Left lung (tissue), 10 donors: ENCODE results near the gene ASCL5. TPM values are rescaled to one million over a fixed set of nuclear protein-coding genes. Genes with fewer than 3 reads are reported as not detected.

ENCODE experiments used
- ATAC-seq: fragments of 200-7000 bp; cut with Tn5 transposase; one replicate; pipeline ENCODE4 v1.9.1; 2020; ENCODE audit warnings: moderate library complexity
- DNase-seq, 4 donors: peaks; one replicate each; pipeline ENCODE4 v3.0.0-alpha.2; 2013 to 2020
- H3K27ac ChIP-seq, 2 donors: fragments of 200-600 bp; sonication (generic) in 1 of 2; one replicate each; pipeline versions ENCODE4 v1.5.0 to v1.8.0; 2020 to 2021
- H3K27me3 ChIP-seq, 2 donors: fragments of 200-600 bp; sonication (generic) in 1 of 2; one replicate each; pipeline versions ENCODE4 v1.5.0 to v1.8.0; 2020 to 2021
- H3K36me3 ChIP-seq, 2 donors: fragments of 200-600 bp; sonication (generic) in 1 of 2; one replicate each; pipeline versions ENCODE4 v1.5.0 to v1.8.0; 2020 to 2021
- H3K4me1 ChIP-seq, 2 donors: fragments of 200-600 bp; one replicate each; pipeline ENCODE4 v1.8.0; 2021
- H3K4me3 ChIP-seq, 2 donors: fragments of 200-600 bp; sonication (generic) in 1 of 2; one replicate each; pipeline versions ENCODE4 v1.5.0 to v1.8.0; 2020 to 2021; ENCODE audit warnings: mild to moderate bottlenecking in 1 of 2
- H3K9me3 ChIP-seq, 2 donors: fragments of 200-600 bp; sonication (generic) in 1 of 2; one replicate each; pipeline versions ENCODE4 v1.5.0 to v1.8.0; 2020 to 2021
- CTCF ChIP-seq, 2 donors: fragments of 200-600 bp; sonication (generic) in 1 of 2; IDR thresholded peaks; one replicate each; pipeline versions ENCODE4 v1.5.0 to v1.8.0; 2021; ENCODE audit warnings: antibody characterized with exemption in 2 of 2
- intact Hi-C, 2 donors: fragments of 100-400 bp; cut with DNase I; formaldehyde crosslinking; loops; one replicate each; pipeline versions ENCODE4 v1.11.2 to v1.14.2; 2022
- polyA plus RNA-seq, 6 donors: library from polyadenylated mRNA; unstranded; fragments of 120-200 nt; gene quantifications; one replicate each; pipeline ENCODE4 v1.2.1, GENCODE V29; 2013; ENCODE audit not compliant: insufficient read length in 6 of 6
- total RNA-seq, 2 donors: library from RNA; stranded (reverse); fragmentation: NEBNext Ultra II Directional; extraction: Animal tissue kit (Norgen Biotek cat#: 25700); gene quantifications; one replicate each; pipeline ENCODE4 v1.2.1, GENCODE V29; 2021
- donor health status: DM: no; HTN: yes; CAD: no.
- donor health status: DM: no; HTN: no; CAD: no.

ASCL5 gene
- total and polyA plus RNA-seq, 8 donors: 0.21 to 1.0 (median 0.58) TPM

DNA sequence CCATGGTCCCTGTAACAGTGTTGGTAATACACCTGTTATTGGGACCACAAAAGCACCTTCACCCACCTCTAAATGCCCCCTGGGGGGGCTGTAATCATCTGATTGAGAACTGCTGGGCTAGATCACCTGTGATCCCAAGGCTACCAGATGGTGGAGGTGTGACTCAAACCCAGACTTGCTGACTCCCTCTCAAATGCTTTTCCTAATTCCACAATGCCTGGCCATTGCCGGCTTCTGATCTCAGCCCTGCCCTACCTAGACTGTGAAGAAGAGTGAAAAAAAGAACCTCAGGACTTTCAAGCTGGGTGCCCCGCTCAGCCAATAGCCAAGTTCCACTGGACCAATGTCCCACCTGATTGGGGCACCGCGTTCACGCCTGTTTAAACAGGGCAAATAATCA is 17.7 kb upstream of the ASCL5 start:
- no peaks in the 10 kb centered on the region for H3K27me3 ChIP-seq
- DNase-seq: no peak
- no peaks in the 10 kb centered on the region for H3K4me1 ChIP-seq
- H3K36me3 ChIP-seq: peaks cover 0 to 88% of the 10 kb centered on the region in 2 donors
- H3K27ac ChIP-seq: no peak overlapping the region
- H3K4me3 ChIP-seq: no peak overlapping the region
- ATAC-seq: no peak
- no peak for TF ChIP-seq CTCF (IDR thresholded peaks at IDR 0.05)
- H3K9me3 ChIP-seq: no peaks in the 10 kb centered on the region
- intact Hi-C loops: no loop called here

- H3K36me3 ChIP-seq: peaks cover 0 to 95% of the 10 kb centered on the region in 2 donors
- no peaks in the 10 kb centered on the region for H3K4me1 ChIP-seq
- no peaks in the 10 kb centered on the region for H3K9me3 ChIP-seq
- no peak for TF ChIP-seq CTCF (IDR thresholded peaks at IDR 0.05)
- DNase-seq (no peak), ATAC-seq (no peak)
- H3K27ac ChIP-seq: no peak overlapping the region
- no peak overlapping the region for H3K4me3 ChIP-seq
- intact Hi-C loops: no loop called here
- H3K27me3 ChIP-seq: no peaks in the 10 kb centered on the region
Measured at GRCh38 chr1:201143726-201144635, 17.0 kb upstream of the ASCL5 start.

- DNase-seq (no peak), ATAC-seq (no peak)
- Histone ChIP-seq H3K4me3 (no peak overlapping the region), H3K36me3 (peaks cover 0 to 91% of the 10 kb centered on the region in 2 donors), H3K9me3 (no peaks in the 10 kb centered on the region), H3K4me1 (no peaks in the 10 kb centered on the region), H3K27me3 (no peaks in the 10 kb centered on the region), H3K27ac (no peak overlapping the region)
- intact Hi-C loops: no loop called here
- no peak for TF ChIP-seq CTCF (IDR thresholded peaks at IDR 0.05)
Measured at GRCh38 chr1:201142849-201143725, 16.1 kb upstream of the ASCL5 start.

DNA sequence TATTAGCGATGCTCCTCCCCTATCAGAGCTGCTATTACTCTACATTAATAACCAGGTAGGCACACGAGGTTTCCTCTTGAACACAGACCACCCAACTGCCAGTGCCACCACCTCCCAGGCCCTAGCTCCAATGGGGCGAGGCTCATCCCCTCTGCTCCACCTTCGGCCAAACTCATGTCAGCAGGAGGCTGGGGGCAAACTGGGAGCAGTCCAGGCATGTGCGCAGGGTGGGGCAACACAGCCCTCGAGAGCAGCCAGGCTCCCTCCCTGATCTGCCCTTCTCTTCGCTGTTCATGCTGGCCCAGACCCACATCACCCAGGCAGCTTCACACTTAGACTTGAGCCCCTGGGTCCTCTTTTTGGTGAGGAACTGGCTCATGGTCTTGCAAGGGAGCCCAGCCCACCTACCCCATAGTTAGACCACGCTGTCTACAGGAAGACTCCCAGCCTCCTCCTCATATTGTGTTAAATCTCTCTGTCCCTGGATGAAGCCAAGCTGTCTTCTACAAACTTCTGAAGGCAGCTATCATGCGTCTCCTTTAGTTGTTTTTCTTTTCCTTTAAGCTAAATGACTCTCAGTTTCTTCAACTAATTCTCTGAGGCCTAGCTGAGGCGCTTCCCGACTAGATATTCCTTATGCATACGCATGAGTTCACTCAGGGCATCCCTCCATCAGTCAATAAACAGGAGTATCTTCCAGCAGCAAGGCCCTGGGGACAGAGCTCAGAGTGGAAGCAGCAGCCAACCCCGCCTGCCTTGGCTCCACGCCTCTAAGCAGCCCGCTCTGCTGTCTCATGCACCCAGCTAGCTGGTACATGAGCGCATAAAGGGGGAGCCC is 15.2 kb upstream of the ASCL5 start:
- H3K36me3 ChIP-seq: peaks cover 0 to 85% of the 10 kb centered on the region in 2 donors
- no peak overlapping the region for H3K27ac ChIP-seq
- ATAC-seq (no peak), DNase-seq (no peak)
- H3K4me1 ChIP-seq: no peaks in the 10 kb centered on the region
- H3K9me3 ChIP-seq: no peaks in the 10 kb centered on the region
- no peaks in the 10 kb centered on the region for H3K27me3 ChIP-seq
- no peak for TF ChIP-seq CTCF (IDR thresholded peaks at IDR 0.05)
- H3K4me3 ChIP-seq: no peak overlapping the region
- intact Hi-C loops: no loop called here
